Measurements from ENCODE around the gene BRI3BP. TPM values are rescaled to one million over a fixed set of nuclear protein-coding genes. Genes with fewer than 3 reads are reported as not detected.

Gene BRI3BP, protein sequence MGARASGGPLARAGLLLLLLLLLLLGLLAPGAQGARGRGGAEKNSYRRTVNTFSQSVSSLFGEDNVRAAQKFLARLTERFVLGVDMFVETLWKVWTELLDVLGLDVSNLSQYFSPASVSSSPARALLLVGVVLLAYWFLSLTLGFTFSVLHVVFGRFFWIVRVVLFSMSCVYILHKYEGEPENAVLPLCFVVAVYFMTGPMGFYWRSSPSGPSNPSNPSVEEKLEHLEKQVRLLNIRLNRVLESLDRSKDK
- 4.5 and 8.6 TPM in 2 replicates for total RNA-seq

DNA sequence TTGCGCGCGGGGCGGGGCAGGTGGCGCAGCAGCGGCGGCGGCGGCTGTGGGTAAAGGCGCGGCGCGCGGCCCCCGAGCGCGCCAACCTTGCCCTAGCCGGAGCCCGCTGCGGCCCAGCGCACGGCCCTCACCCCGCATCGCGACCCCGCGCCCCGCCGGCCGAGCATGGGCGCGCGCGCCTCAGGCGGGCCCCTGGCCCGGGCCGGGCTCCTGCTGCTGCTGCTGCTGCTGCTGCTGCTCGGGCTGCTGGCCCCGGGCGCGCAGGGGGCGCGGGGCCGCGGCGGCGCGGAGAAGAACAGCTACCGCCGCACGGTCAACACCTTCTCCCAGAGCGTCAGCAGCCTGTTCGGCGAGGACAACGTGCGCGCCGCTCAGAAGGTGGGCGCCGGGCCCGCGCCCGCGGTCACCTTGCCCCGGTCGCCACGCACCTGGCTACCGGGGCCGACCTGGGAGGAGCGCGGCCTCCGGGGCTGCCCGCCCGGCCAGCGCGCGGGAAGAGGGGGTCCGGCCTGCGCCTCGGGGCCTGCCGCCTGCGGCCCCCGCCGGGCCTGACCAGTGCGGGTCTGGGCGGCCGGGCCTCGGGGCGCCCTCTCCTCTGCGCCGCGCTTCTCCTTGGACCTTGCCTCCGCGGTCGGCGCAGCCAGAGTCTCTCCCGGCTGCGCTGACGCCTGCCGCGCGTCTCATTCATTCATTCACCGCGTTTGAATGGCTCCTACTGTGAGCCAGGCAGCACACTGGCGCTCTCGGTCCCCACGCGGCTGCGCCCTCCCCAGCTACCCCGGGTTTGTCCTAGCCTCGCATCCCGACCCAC is at the start of gene BRI3BP:
BRI3BP (plus strand) TSS at position 20 of the 811 bp plus-strand sequence; CDS start at position 166, 146 bp downstream.
- TF ChIP-seq, protein P1, sequence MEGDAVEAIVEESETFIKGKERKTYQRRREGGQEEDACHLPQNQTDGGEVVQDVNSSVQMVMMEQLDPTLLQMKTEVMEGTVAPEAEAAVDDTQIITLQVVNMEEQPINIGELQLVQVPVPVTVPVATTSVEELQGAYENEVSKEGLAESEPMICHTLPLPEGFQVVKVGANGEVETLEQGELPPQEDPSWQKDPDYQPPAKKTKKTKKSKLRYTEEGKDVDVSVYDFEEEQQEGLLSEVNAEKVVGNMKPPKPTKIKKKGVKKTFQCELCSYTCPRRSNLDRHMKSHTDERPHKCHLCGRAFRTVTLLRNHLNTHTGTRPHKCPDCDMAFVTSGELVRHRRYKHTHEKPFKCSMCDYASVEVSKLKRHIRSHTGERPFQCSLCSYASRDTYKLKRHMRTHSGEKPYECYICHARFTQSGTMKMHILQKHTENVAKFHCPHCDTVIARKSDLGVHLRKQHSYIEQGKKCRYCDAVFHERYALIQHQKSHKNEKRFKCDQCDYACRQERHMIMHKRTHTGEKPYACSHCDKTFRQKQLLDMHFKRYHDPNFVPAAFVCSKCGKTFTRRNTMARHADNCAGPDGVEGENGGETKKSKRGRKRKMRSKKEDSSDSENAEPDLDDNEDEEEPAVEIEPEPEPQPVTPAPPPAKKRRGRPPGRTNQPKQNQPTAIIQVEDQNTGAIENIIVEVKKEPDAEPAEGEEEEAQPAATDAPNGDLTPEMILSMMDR (IDR thresholded peaks at IDR 0.05; ENCODE audit: insufficient read depth, low read depth, low read length): no peak

DNA sequence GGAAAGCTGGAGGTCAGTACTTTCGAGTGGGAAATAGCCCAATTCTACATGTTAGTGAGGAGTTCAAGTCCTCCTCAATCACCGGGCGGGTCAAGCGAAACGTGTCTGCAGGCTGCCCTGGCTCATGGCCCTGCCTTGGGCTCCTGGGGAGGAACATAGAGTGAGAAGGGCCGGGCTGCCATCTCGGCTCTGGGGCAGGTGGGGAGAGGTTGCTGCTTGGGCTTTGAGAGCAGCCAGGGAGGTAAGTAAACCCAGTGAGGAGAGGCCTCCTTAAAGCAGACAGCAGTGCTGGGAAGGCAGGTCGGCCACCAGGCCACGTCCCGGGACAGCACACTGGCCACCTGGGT is 47.0 kb upstream of the BRI3BP start:
- DNase-seq (ENCODE audit: low read depth): no peak
- TF ChIP-seq, protein P1 (IDR thresholded peaks at IDR 0.05; ENCODE audit: insufficient read depth, low read depth, low read length): no peak
- H3K4me3 ChIP-seq (ENCODE audit: low read depth, low read length): no peak overlapping the region

More for the DNA sequence above, at the start of gene BRI3BP:
- peak within 1 kb of the TSS; percentile 68 for H3K4me3 ChIP-seq (ENCODE audit: low read depth, low read length)
- DNase-seq (ENCODE audit: low read depth): peak; percentile 53

DNA sequence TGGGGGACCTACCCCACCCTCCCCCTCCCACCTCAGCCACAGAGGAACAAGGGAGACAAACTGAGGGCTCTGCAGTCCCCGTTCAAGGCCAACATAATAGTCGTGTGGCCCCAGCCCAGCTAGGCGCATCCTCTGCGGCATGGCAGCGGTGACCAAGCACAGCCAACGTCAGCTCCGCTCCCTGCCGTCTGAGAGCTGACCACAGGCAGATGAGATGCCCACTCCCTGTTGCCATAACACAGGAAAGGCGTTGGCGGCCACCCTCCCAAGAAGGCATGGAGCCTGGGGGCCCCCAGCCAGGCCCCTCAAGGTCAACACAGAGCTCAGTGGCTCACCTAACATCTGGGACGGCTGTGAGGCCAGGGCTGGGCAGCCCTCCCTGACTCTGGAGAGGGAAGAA is 46.4 kb upstream of the BRI3BP start:
- TF ChIP-seq, protein P1 (IDR thresholded peaks at IDR 0.05; ENCODE audit: insufficient read depth, low read depth, low read length): no peak
- H3K4me3 ChIP-seq (ENCODE audit: low read depth, low read length): no peak overlapping the region
- DNase-seq (ENCODE audit: low read depth): no peak

DNA sequence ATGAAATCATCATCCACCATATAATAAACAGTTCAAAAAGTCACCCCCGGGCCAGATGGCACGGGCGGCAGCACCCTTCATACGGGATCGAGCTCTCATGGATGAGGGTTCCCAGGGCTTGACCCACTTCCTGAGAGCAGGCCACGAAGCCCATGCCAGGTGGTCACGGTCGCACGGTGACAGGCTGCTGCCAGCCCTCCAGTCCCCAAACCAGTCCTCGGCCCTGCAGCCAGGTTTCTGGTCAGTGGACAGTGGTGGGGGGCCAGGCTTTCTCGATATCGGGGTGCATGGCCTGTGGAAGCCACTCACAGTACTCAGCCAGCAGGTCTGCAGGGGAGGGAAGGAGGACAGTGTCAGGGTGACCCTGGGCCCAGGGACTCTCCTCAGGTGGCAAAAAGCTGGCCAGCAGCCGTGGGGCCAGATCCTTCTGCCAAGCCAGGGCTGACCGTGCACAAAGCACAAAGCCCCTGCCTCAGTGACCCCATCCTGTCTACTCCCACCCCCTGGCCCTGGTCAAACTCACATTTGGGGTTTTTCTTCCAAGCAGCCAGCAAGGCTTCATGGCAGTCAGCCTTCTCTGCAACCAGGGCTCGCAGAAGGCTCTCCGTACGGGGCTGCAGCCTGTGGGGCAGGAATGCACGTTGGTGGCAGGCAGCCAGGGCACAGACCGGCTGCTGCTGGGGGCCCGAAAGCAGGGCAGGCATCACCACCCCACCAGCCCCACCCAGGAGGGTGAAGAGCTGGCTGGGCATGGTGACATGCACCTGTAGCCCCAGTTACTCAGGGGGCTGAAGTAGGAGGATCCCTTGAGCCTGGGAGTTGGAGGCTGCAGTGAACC is 45.7 kb upstream of the BRI3BP start:
- H3K4me3 ChIP-seq (ENCODE audit: low read depth, low read length): no peak overlapping the region
- no peak for DNase-seq (ENCODE audit: low read depth)
- TF ChIP-seq, protein P1 (IDR thresholded peaks at IDR 0.05; ENCODE audit: insufficient read depth, low read depth, low read length): no peak

DNA sequence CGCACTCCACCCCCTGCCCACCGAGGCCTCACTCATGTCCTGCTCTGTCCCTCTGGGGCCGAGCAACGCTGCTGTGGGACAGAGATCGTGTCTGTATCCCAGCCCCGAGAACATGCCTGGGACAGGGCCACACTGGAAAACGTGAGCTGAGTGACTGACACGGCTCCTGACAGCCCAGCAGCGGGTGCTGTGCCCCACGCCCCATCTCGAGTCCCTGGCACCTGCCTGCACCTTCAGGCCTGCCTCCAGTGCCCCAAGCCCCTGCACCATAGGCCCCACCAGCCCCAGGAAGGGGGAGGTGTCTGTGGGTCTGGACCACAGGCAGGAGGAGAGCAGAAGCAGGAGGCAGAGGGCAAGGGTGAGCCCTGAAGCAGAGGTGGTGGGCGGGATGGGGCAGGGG is 44.4 kb upstream of the BRI3BP start:
- TF ChIP-seq, protein P1 (IDR thresholded peaks at IDR 0.05; ENCODE audit: insufficient read depth, low read depth, low read length): no peak
- H3K4me3 ChIP-seq (ENCODE audit: low read depth, low read length): no peak overlapping the region
- no peak for DNase-seq (ENCODE audit: low read depth)

DNA sequence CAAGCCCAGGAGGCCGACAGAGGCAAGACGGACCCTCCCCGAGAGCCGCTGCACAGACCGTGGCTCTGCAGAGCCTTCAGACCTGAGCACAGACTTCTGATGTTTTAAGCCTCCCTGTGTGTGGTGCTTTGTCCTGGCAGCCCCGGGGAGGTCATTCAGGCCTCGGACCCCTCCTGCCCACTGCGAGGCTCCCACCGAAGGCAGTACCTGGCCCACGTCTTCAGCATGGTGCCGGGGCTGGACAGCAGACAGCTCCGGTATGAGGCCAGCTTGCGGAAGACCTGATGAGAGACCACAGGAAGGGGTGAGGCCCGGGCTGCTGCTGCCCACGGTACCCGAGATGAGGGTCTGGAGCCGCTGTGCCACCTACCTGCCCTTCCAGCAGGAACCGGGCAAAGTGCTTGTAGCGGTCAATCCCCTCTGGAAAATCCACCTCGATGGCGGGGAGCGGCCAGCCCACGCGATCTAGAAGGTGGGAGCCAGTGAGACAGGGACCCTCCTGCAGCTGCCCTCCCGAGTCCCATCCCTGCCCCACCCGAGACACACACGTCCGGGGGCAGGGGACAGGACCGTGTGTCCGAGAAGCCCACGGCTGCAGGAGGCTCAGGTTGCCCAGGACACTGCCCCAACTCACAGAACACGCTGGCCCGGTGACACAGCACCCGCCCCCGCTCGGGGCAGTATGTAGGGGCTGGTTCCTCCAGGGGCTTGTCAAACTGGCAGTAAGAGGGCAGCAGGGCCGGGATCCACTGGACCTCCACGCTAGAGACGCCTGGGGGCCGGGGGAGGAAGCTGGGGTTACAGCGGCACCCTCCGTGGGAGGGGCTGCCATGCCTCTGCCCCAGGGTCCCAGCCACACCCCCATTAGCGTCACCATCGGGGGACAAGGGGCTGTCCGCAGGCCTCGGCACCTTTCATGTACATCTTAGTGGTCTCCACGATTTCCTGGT is 43.4 kb upstream of the BRI3BP start:
- no peak for DNase-seq (ENCODE audit: low read depth)
- H3K4me3 ChIP-seq (ENCODE audit: low read depth, low read length): no peak overlapping the region
- TF ChIP-seq, protein P1 (IDR thresholded peaks at IDR 0.05; ENCODE audit: insufficient read depth, low read depth, low read length): no peak
